ENCODE data around the gene RTN4.

RTN4 gene

DNA sequence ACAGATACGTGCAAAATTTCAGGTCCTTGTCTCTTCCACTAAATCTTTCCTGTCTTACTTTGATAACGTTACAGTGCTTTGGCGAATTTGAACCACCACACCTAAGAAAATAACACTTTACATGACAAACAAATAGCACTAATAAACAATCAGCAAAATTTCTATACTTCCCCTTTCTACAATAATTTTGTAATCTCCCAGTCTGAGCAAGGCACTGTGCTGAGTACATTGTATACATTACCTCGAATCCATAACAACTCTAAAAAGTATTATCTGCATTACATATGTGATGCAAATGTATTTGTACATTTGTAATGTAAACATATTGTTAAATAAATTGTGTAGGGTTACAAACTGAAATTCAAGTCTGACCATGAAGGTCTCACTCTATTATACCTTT is 49.9 kb downstream of the RTN4 start:
- no peak for TF ChIP-seq SIN3A (IDR thresholded peaks at IDR 0.05; ENCODE audit: borderline replicate concordance, insufficient read depth, low read length)
- TF ChIP-seq, protein P1, sequence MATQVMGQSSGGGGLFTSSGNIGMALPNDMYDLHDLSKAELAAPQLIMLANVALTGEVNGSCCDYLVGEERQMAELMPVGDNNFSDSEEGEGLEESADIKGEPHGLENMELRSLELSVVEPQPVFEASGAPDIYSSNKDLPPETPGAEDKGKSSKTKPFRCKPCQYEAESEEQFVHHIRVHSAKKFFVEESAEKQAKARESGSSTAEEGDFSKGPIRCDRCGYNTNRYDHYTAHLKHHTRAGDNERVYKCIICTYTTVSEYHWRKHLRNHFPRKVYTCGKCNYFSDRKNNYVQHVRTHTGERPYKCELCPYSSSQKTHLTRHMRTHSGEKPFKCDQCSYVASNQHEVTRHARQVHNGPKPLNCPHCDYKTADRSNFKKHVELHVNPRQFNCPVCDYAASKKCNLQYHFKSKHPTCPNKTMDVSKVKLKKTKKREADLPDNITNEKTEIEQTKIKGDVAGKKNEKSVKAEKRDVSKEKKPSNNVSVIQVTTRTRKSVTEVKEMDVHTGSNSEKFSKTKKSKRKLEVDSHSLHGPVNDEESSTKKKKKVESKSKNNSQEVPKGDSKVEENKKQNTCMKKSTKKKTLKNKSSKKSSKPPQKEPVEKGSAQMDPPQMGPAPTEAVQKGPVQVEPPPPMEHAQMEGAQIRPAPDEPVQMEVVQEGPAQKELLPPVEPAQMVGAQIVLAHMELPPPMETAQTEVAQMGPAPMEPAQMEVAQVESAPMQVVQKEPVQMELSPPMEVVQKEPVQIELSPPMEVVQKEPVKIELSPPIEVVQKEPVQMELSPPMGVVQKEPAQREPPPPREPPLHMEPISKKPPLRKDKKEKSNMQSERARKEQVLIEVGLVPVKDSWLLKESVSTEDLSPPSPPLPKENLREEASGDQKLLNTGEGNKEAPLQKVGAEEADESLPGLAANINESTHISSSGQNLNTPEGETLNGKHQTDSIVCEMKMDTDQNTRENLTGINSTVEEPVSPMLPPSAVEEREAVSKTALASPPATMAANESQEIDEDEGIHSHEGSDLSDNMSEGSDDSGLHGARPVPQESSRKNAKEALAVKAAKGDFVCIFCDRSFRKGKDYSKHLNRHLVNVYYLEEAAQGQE (IDR thresholded peaks at IDR 0.05; ENCODE audit: insufficient read depth in 1 of 2, low read depth in 2 of 2, low read length in 2 of 2) = no peak
- no peak for TF ChIP-seq FOXP2 (optimal IDR thresholded peaks at IDR 0.05; ENCODE audit: borderline replicate concordance, extremely low read depth, extremely low read length, insufficient read depth)
- TF ChIP-seq TAF1 (IDR thresholded peaks at IDR 0.05; ENCODE audit: borderline replicate concordance, insufficient read depth, low read length) = no peak
- TF ChIP-seq POLR2AphosphoS5 (IDR thresholded peaks at IDR 0.05; ENCODE audit: low read depth, low read length) = no peak

DNA sequence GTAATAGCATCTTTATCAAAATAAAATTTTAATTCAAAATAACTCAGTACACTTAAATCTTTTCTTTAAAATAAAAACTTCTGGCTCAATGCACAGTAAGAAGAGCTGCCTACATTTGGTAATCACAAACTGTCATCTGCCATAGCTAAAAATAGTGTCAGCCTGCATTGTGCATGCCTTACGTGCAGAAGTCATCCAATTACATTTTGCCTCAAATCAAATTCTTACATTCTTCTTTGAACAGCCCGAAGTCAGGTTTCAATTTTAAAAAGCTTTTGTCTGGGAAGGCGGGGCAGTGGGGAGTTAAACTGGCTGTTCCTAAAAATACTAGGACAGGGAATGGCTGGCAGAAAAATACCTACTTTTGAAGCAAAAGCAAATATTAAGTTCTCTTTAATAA is 51.1 kb downstream of the RTN4 start:
- no peak for TF ChIP-seq SIN3A (IDR thresholded peaks at IDR 0.05; ENCODE audit: borderline replicate concordance, insufficient read depth, low read length)
- TF ChIP-seq TAF1 (IDR thresholded peaks at IDR 0.05; ENCODE audit: borderline replicate concordance, insufficient read depth, low read length) = no peak

DNA sequence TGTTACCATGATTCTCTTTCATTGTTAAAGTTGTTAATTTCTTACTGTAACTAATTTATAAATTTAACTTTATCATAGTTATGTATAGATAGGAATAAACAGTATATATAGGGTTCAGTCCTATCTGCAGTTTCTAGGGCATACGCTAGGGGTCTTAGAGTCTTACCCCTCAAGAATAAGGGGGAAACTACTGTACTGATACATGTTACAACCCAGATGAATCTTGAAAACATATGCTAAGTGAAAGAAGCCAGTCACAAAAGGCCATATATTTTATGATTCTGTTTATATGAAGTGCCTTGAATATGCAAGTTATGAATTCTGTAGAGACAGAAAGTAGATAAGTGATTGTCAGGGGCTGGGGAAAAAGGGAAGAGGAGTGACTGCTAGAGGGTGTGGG is 52.4 kb downstream of the RTN4 start:
- TF ChIP-seq SIN3A (IDR thresholded peaks at IDR 0.05; ENCODE audit: borderline replicate concordance, insufficient read depth, low read length) (no peak), TAF1 (IDR thresholded peaks at IDR 0.05; ENCODE audit: borderline replicate concordance, insufficient read depth, low read length) (no peak), POLR2AphosphoS5 (IDR thresholded peaks at IDR 0.05; ENCODE audit: low read depth, low read length) (no peak), FOXP2 (optimal IDR thresholded peaks at IDR 0.05; ENCODE audit: borderline replicate concordance, extremely low read depth, extremely low read length, insufficient read depth) (no peak)
- TF ChIP-seq, protein P1 (IDR thresholded peaks at IDR 0.05; ENCODE audit: insufficient read depth in 1 of 2, low read depth in 2 of 2, low read length in 2 of 2) = no peak

DNA sequence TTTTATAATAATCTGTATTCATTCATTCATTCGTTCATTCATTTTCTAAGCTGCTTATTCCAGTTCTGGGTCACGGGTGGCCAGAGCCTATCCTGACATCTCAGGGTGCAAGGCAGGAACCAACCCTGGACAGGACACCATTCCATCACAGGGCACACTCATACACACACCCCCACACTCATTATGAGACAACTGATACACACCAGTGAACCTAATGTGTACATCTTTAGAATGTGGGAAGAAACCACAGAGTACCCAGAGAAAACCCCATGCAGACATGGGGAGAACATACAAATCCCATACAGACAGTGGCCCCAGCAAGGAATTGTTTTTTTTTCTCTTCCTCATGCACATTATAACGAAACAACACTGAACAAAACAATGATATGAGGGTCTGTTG is 54.7 kb downstream of the RTN4 start:
- TF ChIP-seq POLR2AphosphoS5 (IDR thresholded peaks at IDR 0.05; ENCODE audit: low read depth, low read length) (no peak), FOXP2 (optimal IDR thresholded peaks at IDR 0.05; ENCODE audit: borderline replicate concordance, extremely low read depth, extremely low read length, insufficient read depth) (no peak), SIN3A (IDR thresholded peaks at IDR 0.05; ENCODE audit: borderline replicate concordance, insufficient read depth, low read length) (no peak), TAF1 (IDR thresholded peaks at IDR 0.05; ENCODE audit: borderline replicate concordance, insufficient read depth, low read length) (no peak)
- TF ChIP-seq, protein P1 (IDR thresholded peaks at IDR 0.05; ENCODE audit: insufficient read depth in 1 of 2, low read depth in 2 of 2, low read length in 2 of 2) = no peak

DNA sequence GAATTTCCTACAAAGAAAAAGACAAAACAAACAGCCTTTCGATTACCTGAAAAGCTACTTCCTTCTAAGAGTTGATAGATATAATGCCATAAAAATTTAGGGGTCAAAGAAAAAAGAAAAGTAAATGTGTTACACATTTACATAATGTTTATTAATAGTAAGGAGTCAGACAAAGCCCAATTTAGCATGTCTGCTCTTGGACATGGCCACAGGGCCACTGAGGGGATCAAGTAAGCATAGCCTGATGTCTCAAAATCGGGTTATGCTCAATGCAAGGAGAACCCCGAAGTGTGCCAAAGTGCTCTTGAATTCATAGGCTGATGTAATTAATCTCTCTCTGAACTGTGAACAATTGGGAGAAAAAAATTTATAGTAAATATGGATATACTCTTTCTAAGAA is 61.6 kb downstream of the RTN4 start:
- no peak for TF ChIP-seq TAF1 (IDR thresholded peaks at IDR 0.05; ENCODE audit: borderline replicate concordance, insufficient read depth, low read length)
- no peak for TF ChIP-seq FOXP2 (optimal IDR thresholded peaks at IDR 0.05; ENCODE audit: borderline replicate concordance, extremely low read depth, extremely low read length, insufficient read depth)
- no peak for TF ChIP-seq SIN3A (IDR thresholded peaks at IDR 0.05; ENCODE audit: borderline replicate concordance, insufficient read depth, low read length)
- no peak for TF ChIP-seq POLR2AphosphoS5 (IDR thresholded peaks at IDR 0.05; ENCODE audit: low read depth, low read length)
- TF ChIP-seq, protein P1 (IDR thresholded peaks at IDR 0.05; ENCODE audit: insufficient read depth in 1 of 2, low read depth in 2 of 2, low read length in 2 of 2) = no peak

All from PFSK-1 (cell line).